ENCODE results near the gene ROM1.
A peak's percentile ranks its signal among the peaks of the same experiment; 100 is the strongest.
"Not testable (repeated sequence)": the region's sequence is repeated elsewhere in the genome, so short reads cannot be mapped to it uniquely, and the experiment has no call there.

ROM1 gene, protein sequence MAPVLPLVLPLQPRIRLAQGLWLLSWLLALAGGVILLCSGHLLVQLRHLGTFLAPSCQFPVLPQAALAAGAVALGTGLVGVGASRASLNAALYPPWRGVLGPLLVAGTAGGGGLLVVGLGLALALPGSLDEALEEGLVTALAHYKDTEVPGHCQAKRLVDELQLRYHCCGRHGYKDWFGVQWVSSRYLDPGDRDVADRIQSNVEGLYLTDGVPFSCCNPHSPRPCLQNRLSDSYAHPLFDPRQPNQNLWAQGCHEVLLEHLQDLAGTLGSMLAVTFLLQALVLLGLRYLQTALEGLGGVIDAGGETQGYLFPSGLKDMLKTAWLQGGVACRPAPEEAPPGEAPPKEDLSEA

DNA sequence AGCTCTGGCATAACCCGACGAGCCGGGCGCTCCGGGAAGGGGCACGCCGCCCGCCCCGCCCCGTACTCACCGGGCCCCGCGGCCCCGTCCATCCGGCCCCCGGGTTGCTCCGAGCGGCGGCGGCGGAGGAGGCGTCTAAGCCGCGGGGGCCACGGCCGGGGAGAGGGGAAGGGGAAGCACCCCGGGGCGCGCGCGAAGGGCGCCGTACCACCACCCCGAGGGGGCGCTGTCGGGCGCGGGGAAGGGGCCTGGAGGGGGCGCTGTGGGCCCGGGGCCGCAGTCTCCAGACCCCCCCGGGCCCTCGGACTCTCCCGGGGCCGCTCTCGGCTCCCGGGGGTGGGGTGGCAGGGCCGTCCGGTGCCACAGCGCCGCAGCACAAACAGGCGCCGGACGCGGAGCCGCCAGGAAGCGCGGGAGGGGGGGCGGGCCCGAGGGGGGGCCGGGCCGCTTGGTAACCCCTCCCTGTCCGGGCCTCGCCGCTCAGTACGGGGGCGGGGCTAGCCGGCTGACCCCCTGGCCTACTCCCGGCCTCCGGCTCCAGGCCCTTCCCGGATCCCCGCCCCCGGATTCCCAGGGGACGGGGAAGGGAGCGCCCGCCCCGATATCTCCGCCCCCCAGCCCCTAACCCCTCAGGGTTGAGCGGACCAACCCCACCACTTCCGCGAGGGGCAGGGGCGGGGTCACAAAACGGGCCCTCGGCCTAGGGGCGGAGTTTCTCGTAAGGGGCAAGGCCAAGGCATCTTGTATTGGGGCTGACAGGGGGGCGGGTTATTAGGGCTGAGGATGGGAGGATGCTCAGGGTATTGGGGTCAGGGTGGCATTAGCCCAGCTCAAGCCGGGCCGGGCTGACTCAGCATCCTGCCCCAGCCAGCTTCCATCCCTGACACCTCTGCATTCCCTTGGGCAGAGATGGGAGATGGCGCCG lies at the start of gene ROM1, which contains the start of gene EML3:
Gene ROM1 (plus strand): TSS at position 892 of the 925 bp plus-strand sequence. CDS start 25 bp downstream, at position 917.
Gene EML3 (minus strand): TSS at position 410 of the 925 bp plus-strand sequence. CDS start 318 bp downstream, at position 92.
- DNase-seq: peak; percentile 90 to 93

DNA sequence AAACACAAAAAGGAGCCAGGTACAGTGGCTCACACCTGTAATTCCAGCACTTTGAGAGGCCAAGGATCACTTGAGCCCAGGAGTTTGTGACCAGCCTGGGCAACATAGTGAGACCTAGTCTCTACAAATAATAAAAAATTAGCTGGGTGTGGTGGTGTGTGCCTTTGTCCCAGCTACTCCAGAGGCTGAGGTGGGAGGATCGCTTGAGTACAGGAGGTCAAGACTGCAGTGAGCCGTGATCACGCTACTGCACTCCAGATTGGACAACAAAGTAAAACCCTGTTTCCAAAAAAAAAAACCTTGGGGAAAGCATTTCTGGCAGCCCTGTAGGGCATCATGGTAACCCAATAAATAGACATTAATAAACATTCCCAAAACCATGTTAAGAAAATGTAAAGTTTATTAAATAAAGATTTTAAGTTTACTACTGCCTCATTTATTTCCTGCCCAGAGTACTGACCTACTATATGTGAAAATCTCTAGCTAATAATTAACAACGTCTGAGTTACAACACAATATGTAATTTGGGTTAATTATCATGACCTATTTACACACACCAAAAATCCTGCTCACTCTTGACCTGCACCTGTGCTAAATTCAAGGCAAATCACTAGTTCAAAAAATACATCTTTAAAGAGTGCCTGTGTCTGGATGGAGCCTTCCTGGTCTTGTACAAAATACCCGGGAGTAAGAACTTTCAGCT lies 47.8 kb upstream of the ROM1 start:
- no peak for DNase-seq

DNA sequence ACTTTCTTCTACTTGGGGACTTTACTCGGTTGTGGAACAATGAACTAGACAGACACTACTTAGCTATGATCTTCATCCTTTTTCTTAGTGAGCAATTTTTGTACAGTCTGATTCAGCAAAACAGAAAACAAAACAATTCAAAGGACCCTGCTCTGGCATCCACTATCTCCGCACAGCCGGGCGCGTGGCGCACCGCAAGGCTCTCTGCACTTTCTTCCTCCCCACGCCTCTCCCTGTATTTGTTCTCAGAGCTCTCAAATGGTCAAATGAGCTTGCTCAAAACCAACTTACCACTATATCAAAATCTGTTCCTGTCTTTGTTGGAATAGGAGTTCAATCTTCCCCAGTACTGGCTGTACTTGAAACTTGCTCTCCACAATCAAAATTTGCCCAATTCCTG lies 46.8 kb upstream of the ROM1 start:
- no peak for DNase-seq

DNA sequence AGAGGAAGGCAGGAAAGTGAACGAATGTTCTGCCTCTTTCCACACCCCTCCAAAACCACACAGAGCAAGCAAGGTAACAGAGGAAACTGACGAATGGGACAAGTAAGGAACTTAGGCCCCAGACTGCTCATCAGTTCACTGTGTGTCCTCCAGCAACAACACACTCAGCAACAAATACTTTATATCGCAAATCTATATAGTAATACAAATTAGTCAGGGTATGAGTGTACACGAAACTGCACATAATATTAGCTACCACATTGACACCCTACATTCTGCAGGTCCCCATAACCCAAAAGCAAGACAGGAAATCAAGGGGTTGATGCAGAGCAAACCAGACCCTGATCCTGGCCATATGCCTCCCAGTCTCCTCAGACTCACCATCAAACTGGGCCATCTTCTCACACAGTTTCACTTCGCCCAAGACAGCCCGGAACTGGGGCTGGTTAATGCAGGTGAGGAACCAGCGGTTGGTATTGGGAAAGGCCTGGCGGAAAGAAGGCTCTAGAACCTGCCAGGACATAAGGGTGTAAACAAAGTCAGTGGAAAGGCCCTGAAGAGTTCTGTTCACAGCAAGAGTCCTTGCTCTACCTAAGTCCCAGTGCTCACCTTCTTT lies 45.9 kb upstream of the ROM1 start:
- DNase-seq: no peak

DNA sequence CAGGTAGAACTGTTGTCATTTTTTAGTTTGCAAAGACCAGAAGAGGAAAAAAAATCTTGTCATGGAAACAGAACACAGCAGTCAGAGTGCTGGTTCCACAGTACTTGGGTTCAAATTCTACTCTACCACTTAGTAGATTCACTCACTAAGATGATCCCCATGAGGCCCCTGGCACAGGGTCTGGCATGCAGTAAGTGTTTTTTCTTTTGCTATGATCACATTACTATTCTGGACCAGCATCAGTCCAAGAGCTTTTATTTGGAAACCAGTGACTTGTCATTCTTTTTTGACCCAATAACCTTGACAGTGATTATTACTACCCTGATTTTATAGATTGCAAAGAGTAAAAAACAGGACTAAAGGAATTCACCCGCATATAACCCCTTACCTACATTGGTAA lies 43.4 kb upstream of the ROM1 start:
- DNase-seq: no peak

DNA sequence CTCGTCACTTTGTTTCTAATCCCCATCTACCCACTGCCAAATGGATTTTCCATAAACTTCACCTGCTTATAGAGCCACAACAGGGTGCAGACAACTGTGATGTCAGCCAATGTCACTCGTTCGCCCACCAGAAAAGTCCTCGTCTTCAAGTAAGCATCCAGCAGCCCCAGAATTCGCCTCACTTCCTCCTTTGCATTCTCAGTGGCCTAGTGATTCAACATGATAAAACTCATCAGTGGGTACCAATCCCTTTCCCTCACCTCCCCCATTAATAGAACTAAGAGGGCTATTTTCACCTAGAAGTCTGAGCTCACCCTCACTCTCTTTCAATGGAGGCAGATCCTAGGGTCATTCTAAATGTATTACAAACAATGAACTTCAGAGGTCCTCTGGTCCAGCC lies 42.2 kb upstream of the ROM1 start:
- not testable (repeated sequence) for DNase-seq

DNA sequence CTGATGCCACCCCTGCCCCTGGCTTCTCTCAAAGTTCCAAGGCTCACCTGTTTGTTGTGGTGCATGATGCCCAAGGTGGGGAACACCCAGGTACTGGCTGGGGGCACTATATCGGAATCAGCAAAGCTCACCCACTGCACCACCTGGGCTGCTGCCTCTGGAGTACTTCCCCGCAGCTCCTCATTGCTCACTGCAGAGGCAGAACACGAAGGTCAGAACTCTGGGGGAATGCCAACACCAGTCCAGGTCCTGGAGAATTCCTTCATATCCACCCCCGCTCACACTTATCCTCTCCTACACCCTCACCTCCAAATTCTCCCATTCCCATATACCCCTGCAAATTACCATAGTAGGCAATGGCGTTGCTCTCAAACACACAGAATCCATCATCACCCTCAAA lies 41.6 kb upstream of the ROM1 start:
- not testable (repeated sequence) for DNase-seq

DNA sequence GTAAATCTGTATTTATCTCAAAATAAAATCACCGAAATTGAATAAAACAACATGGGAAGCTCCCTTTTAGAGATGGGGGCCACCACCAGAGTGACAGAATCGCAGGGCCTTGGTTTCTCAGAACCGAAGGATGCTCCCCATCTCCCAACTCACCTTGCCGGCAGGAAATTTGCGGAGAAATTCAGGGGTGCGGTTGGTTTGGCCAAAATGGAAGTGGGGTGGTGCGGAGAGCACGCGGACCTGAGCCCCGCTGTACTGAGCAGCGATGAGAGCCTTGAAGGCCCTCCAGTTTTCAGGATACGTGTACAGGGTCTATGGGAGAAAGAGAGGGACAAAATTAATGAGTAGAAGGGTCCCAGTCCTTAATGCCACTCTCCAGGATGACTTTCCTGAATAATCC lies 40.6 kb upstream of the ROM1 start:
- DNase-seq: no peak

DNA sequence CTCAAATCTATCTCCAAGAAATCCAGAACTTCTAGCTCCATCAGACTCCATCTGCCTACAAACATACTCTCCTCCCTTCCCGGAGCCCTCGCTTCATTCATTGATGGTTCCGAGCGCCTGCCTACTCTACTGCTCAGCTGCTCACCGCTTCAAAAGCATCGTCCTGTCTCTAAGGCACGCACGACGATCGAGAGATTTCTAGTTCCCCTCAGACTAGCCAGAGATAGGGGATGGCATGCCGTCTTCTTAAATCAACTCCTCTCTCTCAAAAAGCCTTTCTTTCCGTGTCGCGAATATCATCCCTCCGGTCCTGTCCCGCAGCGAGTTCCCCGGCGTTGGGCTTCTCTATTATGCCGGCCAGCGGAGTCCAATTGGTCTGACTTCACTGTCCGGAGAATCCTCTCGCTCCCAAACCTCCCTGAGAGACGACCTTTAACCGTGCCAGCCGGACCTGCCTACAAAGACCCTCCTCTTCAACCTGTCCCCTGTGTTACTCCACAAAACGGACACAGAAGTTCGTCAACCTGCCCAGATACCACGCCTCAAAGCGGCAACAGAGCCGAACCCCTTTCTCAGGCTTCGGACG lies 40.0 kb upstream of the ROM1 start:
- DNase-seq: peak in 1 of 2 experiments; percentile 28

DNA sequence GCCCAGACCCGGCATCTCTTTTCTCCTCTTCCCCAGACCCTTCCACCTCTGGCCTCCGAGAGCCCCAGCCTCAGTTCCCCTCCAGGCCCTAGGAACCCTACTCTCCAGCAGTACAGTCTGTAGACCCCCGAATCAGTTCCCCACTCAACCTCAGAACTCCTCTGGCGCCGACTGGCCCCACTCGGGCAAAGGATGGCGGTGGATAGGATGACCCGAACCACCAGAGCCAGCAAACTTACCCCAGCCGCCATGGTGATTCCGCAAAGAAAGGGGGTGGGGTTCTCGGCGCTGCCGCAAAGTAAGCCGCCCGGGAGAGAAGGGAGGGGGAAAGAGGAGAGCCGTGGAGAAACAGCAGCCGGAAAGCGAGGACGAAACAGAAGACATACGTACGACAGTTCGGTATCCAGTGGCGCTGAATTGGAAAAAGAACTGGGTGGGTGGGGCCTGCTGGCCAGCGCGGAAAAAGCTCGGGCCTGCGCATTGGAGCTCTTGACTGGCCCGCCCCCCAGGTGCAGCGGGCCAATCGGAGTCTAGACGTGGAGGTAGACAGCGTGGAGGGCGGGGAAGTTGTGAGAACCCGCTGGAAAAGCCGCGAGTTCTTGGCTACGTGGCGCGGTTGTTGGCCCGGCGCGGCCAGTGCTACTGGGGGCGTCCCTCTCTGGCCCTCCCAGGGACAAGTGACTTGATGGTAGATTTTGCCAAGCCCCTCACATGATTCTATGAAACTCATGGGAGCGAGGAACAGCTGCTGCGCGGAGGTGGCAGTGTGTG lies 39.3 kb upstream of the ROM1 start, which contains the start of gene EEF1G:
Gene EEF1G (minus strand): TSS at position 300 of the 771 bp plus-strand sequence. CDS start 49 bp downstream, at position 251.
- DNase-seq: peak; percentile 96 to 98

DNA sequence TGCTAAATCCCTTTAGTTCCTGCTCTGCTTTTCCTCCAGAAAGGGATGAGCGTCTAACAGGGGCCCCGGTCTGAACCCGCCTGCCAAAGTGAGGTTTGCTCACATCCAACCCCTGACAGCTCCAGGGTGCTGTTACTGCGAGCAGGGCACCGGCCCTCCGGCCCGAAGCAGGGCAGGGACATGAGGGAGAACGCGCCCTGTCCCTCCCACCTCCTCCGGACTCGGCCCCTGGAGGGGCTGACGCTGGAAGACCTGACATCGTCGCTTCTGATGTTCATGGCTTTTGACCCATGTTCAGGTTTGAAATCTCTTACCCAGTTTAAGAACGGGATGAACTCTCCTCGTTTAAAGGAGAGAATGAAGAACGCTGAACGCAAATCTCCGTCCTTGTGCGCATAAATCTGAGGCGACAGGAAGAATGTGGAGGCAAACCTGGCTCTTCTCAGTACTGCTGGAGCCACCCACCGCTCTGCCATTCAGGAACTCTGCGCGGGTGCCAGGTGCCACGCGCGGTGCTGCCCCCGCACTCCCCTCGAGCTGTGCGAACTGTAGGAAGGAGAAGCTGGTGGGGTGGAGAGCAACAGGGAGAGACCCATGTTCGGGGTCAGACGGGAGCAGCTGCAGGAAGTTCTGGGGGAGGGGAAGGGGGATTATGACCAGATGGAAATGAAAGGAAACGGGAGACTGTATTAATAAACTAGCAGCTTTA lies 38.5 kb upstream of the ROM1 start:
- DNase-seq: no peak

DNA sequence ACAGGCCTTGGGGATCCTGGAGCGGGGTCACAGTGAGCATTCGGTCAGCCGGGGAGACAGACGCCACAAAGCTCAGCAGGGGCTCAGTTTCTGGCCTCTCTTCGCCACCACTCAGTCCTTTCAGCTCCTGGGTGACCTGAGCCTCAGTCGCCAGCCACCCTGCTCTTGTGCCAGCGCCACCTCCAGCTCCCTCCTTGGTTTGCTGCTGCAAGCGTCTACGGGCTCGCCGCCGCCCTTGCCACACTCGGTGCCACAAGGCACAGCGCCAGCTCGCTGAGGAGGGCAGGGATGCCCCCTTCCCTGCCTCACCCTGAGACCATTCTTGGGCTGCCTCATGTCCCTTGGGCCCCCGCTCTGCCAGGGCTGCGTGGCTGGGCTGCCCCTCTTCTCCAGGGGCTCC lies 37.9 kb upstream of the ROM1 start:
- DNase-seq: no peak

DNA sequence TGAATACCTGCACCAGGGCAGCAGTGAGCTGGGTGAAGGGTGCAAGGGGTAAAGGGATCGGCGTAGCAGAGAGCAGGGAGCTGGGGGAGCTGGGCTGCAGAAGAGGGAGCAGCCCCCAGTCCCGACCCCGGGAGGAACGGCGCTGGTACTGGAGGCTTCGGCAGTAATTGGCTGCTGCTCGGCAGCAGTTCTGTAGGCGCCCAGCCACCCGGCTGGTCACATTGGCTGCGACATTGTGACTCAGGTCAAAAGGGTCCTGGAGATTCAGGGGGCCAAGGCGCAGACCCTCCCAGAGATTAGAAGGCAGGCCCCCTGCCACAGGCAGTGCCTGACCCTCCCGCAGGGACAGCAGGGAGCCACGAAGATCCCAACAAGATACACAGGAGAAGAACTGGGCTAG lies 37.2 kb upstream of the ROM1 start:
- DNase-seq: no peak

DNA sequence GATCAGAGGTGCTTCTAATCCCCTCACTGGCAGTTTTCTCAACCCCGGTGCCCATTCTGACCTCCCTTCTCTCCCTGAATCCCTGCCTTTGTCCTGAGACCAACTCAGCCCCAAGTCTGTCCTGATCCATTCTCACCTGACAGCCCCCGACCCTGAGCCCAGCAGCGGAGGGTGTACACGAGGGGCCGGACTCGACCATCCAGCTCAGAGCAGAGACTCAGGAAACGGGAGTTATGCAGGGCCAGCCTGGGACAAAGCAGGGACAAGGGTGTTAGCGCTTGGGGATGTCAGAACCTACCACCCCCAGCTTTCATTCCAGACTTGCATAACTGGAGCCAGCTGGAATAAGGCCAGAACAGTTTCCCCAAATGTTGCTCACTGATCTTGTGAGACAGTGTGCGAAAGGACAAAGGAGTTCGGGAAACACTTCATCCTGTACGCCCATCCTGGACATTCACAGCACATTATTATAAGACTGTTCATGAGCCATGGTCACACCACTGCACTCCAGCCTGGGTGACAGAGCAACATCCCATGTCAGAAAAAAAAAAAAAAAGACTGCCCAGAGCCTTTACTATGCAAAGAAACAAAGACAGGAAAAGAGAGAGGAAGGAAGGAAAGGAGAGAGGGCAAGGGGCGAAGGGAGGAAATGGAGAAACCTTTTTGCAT lies 35.9 kb upstream of the ROM1 start:
- no peak for DNase-seq

DNA sequence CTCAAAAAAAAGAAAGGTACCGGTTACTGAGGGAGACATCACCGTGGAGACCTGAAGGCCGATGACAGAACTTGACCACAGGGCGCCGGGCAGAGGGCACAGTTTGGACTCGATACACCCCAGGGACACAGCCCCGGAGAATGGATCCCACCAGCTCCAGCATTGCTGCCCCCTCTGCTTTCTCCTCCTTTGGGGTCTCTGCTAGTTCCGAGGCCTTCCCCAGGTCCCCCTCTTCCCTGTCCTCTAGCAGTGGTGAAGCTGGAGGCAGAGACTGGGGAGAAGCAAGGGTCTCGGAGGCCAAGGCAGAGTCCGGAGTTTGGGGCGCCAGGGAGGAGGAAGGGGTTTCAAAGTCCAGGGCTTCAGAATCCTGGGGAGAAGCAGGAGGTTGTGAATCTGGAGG lies 34.5 kb upstream of the ROM1 start:
- no peak for DNase-seq

DNA sequence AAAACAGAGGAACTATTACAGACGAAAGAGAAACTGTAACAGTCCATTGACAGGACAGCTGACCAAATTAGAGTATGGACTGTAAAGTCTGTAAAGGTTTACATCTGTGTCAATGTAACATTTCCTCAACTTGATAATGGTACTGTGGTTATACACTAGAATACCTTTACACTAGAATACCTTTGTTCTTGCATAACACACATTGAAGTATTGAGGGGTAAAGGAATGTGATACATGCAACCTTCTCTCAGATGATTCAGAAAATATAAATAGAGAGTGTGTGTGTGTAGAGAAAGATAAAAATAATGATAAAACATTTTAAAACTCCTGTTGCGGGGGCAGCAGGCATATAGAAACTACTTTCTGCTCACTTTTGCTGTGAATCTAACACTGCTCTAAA lies 33.8 kb upstream of the ROM1 start:
- no peak for DNase-seq

DNA sequence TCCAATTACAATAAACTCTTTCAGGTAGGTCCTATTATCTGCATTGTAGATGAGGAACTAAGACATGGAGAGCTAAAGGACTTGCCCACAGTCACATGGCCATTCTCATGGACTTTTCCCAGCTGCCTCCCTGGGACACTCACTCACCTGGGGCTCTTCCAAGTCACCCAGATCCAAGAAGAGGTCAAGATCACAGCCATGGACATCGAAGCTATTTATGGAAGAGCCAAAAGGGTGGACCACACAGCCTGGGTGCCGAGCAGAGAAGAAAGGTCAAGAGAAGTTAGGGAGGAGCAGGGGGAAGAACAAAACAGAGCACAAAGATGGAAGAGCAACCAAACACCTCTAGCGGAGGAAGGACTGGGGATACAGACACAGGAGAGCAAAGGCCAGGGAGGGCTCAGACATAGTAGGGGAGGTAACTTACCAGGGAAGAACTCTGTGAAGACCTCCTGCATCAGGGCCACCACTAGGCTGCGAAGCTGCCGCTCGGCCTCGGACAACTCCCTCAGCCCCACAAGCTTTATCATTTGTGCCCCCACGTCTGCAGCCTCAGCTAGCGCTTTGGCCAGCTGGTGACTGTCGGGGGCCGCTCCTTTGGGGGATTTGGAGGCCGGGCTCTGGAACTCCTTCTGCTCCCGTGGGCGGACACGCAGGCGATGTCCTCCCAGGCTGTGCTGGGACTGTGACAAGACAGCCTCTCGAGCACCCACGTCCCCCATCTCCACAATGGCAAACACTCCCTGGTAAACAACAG lies 31.9 kb upstream of the ROM1 start:
- DNase-seq: no peak

DNA sequence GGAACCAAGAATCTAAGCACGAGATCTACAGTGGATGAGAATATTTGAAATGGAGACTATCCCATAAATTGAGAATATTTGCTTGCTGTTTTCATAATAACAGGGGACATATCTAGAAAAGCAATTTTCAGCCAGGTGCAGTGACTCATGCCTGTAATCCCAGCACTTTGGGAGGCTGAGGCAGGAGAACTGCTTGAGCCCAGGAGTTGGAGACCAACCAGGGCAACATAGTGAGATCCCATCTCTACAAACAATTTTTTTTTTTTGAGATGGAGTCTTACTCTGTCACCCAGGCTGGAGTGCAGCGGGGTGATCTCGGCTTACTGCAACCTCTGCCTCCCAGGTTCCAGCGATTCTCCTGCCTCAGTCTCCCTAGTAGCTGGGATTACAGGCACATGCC lies 31.3 kb upstream of the ROM1 start:
- not testable (repeated sequence) for DNase-seq

DNA sequence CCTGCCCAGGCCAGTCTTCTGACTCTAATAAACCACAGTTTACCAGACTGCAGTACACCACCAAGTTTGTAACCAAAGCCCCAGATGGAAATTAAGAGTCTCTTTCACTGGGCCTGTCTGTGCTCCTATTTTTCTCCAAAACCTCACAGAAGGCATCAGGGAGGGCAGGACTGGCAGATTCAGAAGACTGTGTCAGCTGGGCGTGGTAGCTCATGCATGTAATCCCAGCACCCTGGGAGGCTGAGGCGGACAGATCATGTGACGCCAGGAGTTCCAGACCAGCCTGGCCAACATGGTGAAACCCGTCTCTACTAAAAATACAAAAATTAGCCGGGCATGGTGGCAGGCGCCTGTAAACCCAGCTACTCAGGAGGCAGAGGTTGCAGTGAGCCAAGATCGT lies 27.7 kb upstream of the ROM1 start:
- DNase-seq: not testable (repeated sequence)
